ENCODE results near the gene PERCC1. TPM values are rescaled to one million over a fixed set of nuclear protein-coding genes. Genes with fewer than 3 reads are reported as not detected.
"Not testable (repeated sequence)": the region's sequence is repeated elsewhere in the genome, so short reads cannot be mapped to it uniquely, and the experiment has no call there.

Gene PERCC1
- total and polyA plus RNA-seq, 2 of the 4 experiments (the other 2 are of a cell fraction): not detected

GRCh38 chr16:1478937-1479336 is 48.1 kb downstream of the PERCC1 start:
- H3K36me3 ChIP-seq (ENCODE audit: control insufficient read depth, insufficient read depth, low read length); H4K20me1 ChIP-seq (ENCODE audit: insufficient read depth, low read length); H3K23ac ChIP-seq (ENCODE audit: low read depth, low read length); H3K14ac ChIP-seq (replicated peaks; ENCODE audit: low read depth, low read length); H3K4ac ChIP-seq (ENCODE audit: low read depth, low read length); CTCF ChIA-PET; H3K9me1 ChIP-seq (ENCODE audit: insufficient read depth, low read length); H3K4me1 ChIP-seq (ENCODE audit: control insufficient read depth, insufficient read depth, low read length); H3K18ac ChIP-seq (ENCODE audit: low read depth, low read length); ATAC-seq (ENCODE audit: low read depth); H3K4me2 ChIP-seq (ENCODE audit: low read depth, low read length); H3K27me3 ChIP-seq (ENCODE audit: control insufficient read depth, insufficient read depth, low read length); H2AK9ac ChIP-seq (replicated peaks; ENCODE audit: low read depth, low read length, poor library complexity); POLR2A ChIA-PET (ENCODE audit: unreplicated experiment); H3K9me3 ChIP-seq (ENCODE audit: control insufficient read depth, insufficient read depth, low read length); H3K9ac ChIP-seq (ENCODE audit: low read depth, low read length); H2BK5ac ChIP-seq (ENCODE audit: low read depth, low read length, poor library complexity, severe bottlenecking); H4K91ac ChIP-seq (ENCODE audit: insufficient read depth, low read depth, low read length); H4K8ac ChIP-seq (ENCODE audit: low read depth in 2 of 2, low read length in 2 of 2); DNase-seq; H2BK120ac ChIP-seq (ENCODE audit: low read depth, low read length); H3K27ac ChIP-seq (ENCODE audit: insufficient read depth, low read length); H2BK20ac ChIP-seq (ENCODE audit: low read depth, low read length); BruUV-seq (replicated peaks); H2BK15ac ChIP-seq (ENCODE audit: low read depth, low read length); H3K56ac ChIP-seq (ENCODE audit: extremely low read depth, insufficient read depth, low read length); dilution Hi-C loops (cut with HindIII; ENCODE audit: low sequenced_read_pairs, unreplicated experiment); H4K5ac ChIP-seq (ENCODE audit: low read depth, low read length); in situ Hi-C loops (cut with MboI; ENCODE audit: low sequenced_read_pairs); H2AFZ ChIP-seq (replicated peaks; ENCODE audit: low read length, poor library complexity); H3K4me3 ChIP-seq (ENCODE audit: insufficient read depth, low read depth, low read length); H2AK5ac ChIP-seq (ENCODE audit: low read depth, low read length): not testable (repeated sequence)
- intact Hi-C loops (cut with micrococcal nuclease): loop anchor here (10.0 kb wide), 1 partner anchor 54 kb away; the partner anchor contains the start of gene UQCC4
- 85% methylated on average over 4 of the region's 9 CpGs; no CpG with 5 or more reads in 1 of the 2 experiments for WGBS, 2 experiments (ENCODE audit: extremely low coverage in 2 of 2, insufficient read length in 1 of 2)
- H3K79me1 ChIP-seq (ENCODE audit: low read depth in 1 of 2, low read length in 2 of 2): peaks cover 10 to 13% of the 10 kb centered on the region in 2 experiments

Measured in IMR-90 (cell line).